ENCODE results near the gene LGR6.
A peak's percentile ranks its signal among the peaks of the same experiment; 100 is the strongest.

The LGR6 gene

DNA sequence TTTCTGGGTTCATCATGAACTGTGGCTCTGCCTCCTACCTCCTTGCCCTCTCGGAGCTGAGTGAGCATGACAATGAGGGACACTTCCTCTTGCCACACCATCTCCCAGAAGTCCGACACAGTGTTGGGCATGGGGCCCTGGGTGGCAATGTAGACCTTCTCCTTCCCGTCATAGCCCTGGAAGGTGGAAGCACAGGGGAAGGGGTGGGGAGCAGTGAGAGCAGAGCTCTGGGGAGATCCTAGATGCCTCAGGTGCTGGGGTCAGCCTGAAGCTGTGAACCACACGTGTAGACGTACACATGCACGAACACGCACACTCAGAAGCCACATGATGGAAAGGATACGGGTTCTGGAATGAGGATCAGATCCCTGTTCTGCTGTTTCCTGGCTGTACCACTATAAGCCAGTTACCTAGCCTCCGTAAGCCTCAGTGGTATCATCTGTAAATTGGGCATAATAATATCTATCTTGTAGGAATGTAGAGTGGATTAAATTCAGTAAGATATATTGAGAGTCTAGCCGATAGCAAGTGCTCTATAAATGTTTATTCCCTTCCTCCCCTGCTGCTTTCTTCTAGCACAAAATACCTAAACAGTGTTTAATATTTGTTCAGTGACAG lies 39.3 kb upstream of the LGR6 start:
- no peaks in the 10 kb centered on the region for H3K79me2 ChIP-seq (ENCODE audit: insufficient read depth, low read length)
- no peak overlapping the region for H3K4me3 ChIP-seq (ENCODE audit: low read depth, low read length, poor library complexity, severe bottlenecking)
- no peaks in the 10 kb centered on the region for H3F3A ChIP-seq (ENCODE audit: insufficient read depth, low read length)
- no peak overlapping the region for H3K4me2 ChIP-seq (ENCODE audit: low read length)
- no peaks in the 10 kb centered on the region for H3K27me3 ChIP-seq (ENCODE audit: insufficient read depth, low read length)
- H3K9me3 ChIP-seq (ENCODE audit: low read length) = no peaks in the 10 kb centered on the region
- peaks cover 34% of the 10 kb centered on the region for H3K4me1 ChIP-seq (ENCODE audit: insufficient read depth, low read length, severe bottlenecking)
- H3K9me2 ChIP-seq (ENCODE audit: low read depth, low read length) = no peaks in the 10 kb centered on the region
- H3K27ac ChIP-seq (ENCODE audit: low read depth, low read length, poor library complexity, severe bottlenecking) = no peak overlapping the region
- H4K20me1 ChIP-seq (ENCODE audit: insufficient read depth, low read length) = no peaks in the 10 kb centered on the region
- peaks cover 87% of the 10 kb centered on the region for H3K36me3 ChIP-seq (ENCODE audit: insufficient read depth, low read length)
- no peak overlapping the region for H2AFZ ChIP-seq (ENCODE audit: low read length)
- TF ChIP-seq, protein P1, sequence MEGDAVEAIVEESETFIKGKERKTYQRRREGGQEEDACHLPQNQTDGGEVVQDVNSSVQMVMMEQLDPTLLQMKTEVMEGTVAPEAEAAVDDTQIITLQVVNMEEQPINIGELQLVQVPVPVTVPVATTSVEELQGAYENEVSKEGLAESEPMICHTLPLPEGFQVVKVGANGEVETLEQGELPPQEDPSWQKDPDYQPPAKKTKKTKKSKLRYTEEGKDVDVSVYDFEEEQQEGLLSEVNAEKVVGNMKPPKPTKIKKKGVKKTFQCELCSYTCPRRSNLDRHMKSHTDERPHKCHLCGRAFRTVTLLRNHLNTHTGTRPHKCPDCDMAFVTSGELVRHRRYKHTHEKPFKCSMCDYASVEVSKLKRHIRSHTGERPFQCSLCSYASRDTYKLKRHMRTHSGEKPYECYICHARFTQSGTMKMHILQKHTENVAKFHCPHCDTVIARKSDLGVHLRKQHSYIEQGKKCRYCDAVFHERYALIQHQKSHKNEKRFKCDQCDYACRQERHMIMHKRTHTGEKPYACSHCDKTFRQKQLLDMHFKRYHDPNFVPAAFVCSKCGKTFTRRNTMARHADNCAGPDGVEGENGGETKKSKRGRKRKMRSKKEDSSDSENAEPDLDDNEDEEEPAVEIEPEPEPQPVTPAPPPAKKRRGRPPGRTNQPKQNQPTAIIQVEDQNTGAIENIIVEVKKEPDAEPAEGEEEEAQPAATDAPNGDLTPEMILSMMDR (IDR thresholded peaks at IDR 0.05; ENCODE audit: low read length) = no peak
- no peak for TF ChIP-seq EZH2 (IDR thresholded peaks at IDR 0.05; ENCODE audit: borderline replicate concordance, low read length)
- H3K9ac ChIP-seq (ENCODE audit: low read length) = no peak overlapping the region; the same call in 1 of the 2 replicates

DNA sequence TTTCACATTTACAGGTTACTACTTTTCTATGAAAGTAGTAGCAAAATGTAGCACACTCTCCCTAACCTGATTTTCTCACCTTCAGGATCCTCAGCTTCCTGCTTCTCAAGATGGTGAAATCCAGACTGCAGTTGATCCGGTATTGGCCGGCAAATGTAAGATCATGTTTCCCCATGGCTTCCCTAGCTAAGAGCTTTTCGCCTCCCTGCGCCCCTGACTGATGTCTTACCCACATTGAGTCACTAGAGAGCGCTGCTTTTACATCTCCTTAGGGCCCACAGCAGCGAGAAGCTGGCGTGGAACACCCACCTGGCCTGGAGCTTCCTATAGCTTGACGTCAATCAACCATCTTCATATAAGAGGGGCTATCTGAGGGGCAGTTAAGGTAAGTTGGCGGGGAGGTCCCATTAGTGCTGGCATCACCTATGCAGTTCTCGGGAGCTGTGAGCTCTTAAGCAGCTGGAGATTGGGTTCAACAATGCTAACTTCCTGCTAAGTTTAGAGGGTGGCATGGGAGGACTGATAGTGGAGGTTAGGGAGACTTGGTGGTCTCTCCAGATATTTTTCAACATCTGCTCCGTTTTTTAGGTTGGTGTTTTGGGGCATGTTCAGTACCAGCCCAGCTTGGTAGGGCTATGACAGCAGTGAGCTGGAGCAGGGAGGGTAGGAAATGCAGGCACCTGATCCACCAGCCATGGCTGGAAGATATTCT lies 38.7 kb upstream of the LGR6 start:
- Histone ChIP-seq H3K4me1 (ENCODE audit: insufficient read depth, low read length, severe bottlenecking) (peaks cover 40% of the 10 kb centered on the region), H3K9ac (ENCODE audit: low read length) (no peak overlapping the region; the same call in 1 of the 2 replicates), H3K36me3 (ENCODE audit: insufficient read depth, low read length) (peaks cover 81% of the 10 kb centered on the region), H3F3A (ENCODE audit: insufficient read depth, low read length) (no peaks in the 10 kb centered on the region), H3K27me3 (ENCODE audit: insufficient read depth, low read length) (no peaks in the 10 kb centered on the region), H4K20me1 (ENCODE audit: insufficient read depth, low read length) (no peaks in the 10 kb centered on the region), H3K27ac (ENCODE audit: low read depth, low read length, poor library complexity, severe bottlenecking) (peak overlapping the region; percentile 47), H3K4me2 (ENCODE audit: low read length) (peak overlapping the region; percentile 6; the same call in 1 of the 2 replicates), H2AFZ (ENCODE audit: low read length) (no peak overlapping the region), H3K79me2 (ENCODE audit: insufficient read depth, low read length) (no peaks in the 10 kb centered on the region), H3K9me3 (ENCODE audit: low read length) (no peaks in the 10 kb centered on the region), H3K9me2 (ENCODE audit: low read depth, low read length) (no peaks in the 10 kb centered on the region), H3K4me3 (ENCODE audit: low read depth, low read length, poor library complexity, severe bottlenecking) (no peak overlapping the region)
- TF ChIP-seq, protein P1 (IDR thresholded peaks at IDR 0.05; ENCODE audit: low read length) = peak; percentile 90
- no peak for TF ChIP-seq EZH2 (IDR thresholded peaks at IDR 0.05; ENCODE audit: borderline replicate concordance, low read length)

DNA sequence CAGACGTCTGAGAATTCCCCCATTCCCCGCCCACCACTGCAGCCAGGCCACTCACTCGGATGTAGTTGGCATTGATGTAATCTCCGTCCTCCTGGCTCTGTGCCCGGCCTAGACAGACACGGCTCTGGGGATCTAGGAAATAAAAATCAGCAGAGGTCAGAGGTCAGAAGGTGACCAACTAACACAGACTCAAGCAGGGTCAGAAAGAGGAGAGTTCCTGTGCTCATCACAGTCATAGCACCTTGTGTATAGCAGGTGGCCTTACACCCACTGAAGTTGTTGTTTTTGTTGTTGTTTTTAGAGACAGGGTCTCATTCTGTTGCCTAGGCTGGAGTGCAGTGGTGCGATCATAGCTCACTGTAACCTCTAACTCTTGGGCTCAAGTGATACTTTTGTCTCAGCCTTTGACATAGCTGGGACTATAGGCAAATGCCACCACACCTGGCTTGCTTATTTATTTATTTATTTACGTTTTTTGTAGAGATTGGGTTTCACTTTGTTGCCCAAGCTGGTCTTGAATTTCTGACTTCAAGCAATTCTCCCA lies 38.0 kb upstream of the LGR6 start:
- no peaks in the 10 kb centered on the region for H3K79me2 ChIP-seq (ENCODE audit: insufficient read depth, low read length)
- no peaks in the 10 kb centered on the region for H3K9me3 ChIP-seq (ENCODE audit: low read length)
- H4K20me1 ChIP-seq (ENCODE audit: insufficient read depth, low read length) = no peaks in the 10 kb centered on the region
- peak overlapping the region; percentile 47 for H3K27ac ChIP-seq (ENCODE audit: low read depth, low read length, poor library complexity, severe bottlenecking)
- H3K27me3 ChIP-seq (ENCODE audit: insufficient read depth, low read length) = no peaks in the 10 kb centered on the region
- no peak overlapping the region for H3K9ac ChIP-seq (ENCODE audit: low read length)
- no peak overlapping the region for H2AFZ ChIP-seq (ENCODE audit: low read length)
- peaks cover 47% of the 10 kb centered on the region for H3K4me1 ChIP-seq (ENCODE audit: insufficient read depth, low read length, severe bottlenecking)
- peak overlapping the region; percentile 6; the same call in 1 of the 2 replicates for H3K4me2 ChIP-seq (ENCODE audit: low read length)
- H3K9me2 ChIP-seq (ENCODE audit: low read depth, low read length) = no peaks in the 10 kb centered on the region
- peaks cover 75% of the 10 kb centered on the region for H3K36me3 ChIP-seq (ENCODE audit: insufficient read depth, low read length)
- no peak overlapping the region for H3K4me3 ChIP-seq (ENCODE audit: low read depth, low read length, poor library complexity, severe bottlenecking)
- TF ChIP-seq, protein P1 (IDR thresholded peaks at IDR 0.05; ENCODE audit: low read length) = no peak
- TF ChIP-seq EZH2 (IDR thresholded peaks at IDR 0.05; ENCODE audit: borderline replicate concordance, low read length) = no peak
- no peaks in the 10 kb centered on the region for H3F3A ChIP-seq (ENCODE audit: insufficient read depth, low read length)

Measured in OCI-LY1 (cell line).